Lower lobe of right lung (tissue), 2 donors: ENCODE data around the gene MRNIP. TPM values are rescaled to one million over a fixed set of nuclear protein-coding genes. Genes with fewer than 3 reads are reported as not detected.
A peak's percentile ranks its signal among the peaks of the same experiment; 100 is the strongest.

ENCODE experiments used
- ATAC-seq, 2 donors: fragments of 200-7000 bp; cut with Tn5 transposase; one replicate each; pipeline ENCODE4 v1.9.1; 2020 to 2022; ENCODE audit warnings: mild to moderate bottlenecking in 2 of 2, moderate library complexity in 2 of 2
- DNase-seq: peaks from one replicate; pipeline ENCODE4 v3.0.0-alpha.2; 2020
- H3K27ac ChIP-seq: fragments of 200-600 bp; one replicate; pipeline ENCODE4 v1.8.0; 2022
- H3K27me3 ChIP-seq: fragments of 200-600 bp; one replicate; pipeline ENCODE4 v1.8.0; 2022; ENCODE audit warnings: low read depth
- H3K36me3 ChIP-seq: fragments of 200-600 bp; one replicate; pipeline ENCODE4 v1.8.0; 2022; ENCODE audit warnings: mild to moderate bottlenecking
- H3K4me1 ChIP-seq: fragments of 200-600 bp; one replicate; pipeline ENCODE4 v1.8.0; 2022
- H3K4me3 ChIP-seq: fragments of 200-600 bp; one replicate; pipeline ENCODE4 v1.8.0; 2022; ENCODE audit warnings: mild to moderate bottlenecking
- H3K9me3 ChIP-seq: fragments of 200-600 bp; one replicate; pipeline ENCODE4 v1.8.0; 2022
- intact Hi-C: fragments of 100-400 bp; cut with DNase I; formaldehyde crosslinking; loops from one replicate; pipeline ENCODE4 v1.11.0; 2022
- total RNA-seq: library from RNA; stranded (reverse); fragmentation: NEBNext Ultra II Directional; extraction: Animal tissue kit (Norgen Biotek cat#: 25700); gene quantifications from one replicate; pipeline ENCODE4 v1.2.1, GENCODE V29; 2021
- TF ChIP-seq, protein P1 (sequence below): fragments of 200-600 bp; IDR thresholded peaks from one replicate; pipeline ENCODE4 v1.8.0; 2022; ENCODE audit warnings: antibody characterized with exemption, mild to moderate bottlenecking
- donor health status: DM: no; HTN: yes; CAD: no; lungs with severe emphysema.

MRNIP gene
- total RNA-seq, 1 donor from 2014 or later: 25.0 TPM

GRCh38 chr5:179868541-179868940 lies 9.9 kb upstream of the MRNIP start:
- Histone ChIP-seq H3K27ac (no peak overlapping the region), H3K4me1 (no peaks in the 10 kb centered on the region), H3K27me3 (no peaks in the 10 kb centered on the region), H3K36me3 (peaks cover 81% of the 10 kb centered on the region), H3K9me3 (no peaks in the 10 kb centered on the region), H3K4me3 (no peak overlapping the region)
- TF ChIP-seq, protein P1, sequence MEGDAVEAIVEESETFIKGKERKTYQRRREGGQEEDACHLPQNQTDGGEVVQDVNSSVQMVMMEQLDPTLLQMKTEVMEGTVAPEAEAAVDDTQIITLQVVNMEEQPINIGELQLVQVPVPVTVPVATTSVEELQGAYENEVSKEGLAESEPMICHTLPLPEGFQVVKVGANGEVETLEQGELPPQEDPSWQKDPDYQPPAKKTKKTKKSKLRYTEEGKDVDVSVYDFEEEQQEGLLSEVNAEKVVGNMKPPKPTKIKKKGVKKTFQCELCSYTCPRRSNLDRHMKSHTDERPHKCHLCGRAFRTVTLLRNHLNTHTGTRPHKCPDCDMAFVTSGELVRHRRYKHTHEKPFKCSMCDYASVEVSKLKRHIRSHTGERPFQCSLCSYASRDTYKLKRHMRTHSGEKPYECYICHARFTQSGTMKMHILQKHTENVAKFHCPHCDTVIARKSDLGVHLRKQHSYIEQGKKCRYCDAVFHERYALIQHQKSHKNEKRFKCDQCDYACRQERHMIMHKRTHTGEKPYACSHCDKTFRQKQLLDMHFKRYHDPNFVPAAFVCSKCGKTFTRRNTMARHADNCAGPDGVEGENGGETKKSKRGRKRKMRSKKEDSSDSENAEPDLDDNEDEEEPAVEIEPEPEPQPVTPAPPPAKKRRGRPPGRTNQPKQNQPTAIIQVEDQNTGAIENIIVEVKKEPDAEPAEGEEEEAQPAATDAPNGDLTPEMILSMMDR: no peak
- intact Hi-C loops: no loop called here
- no peak for ATAC-seq
- peak; percentile 45 for DNase-seq

DNA sequence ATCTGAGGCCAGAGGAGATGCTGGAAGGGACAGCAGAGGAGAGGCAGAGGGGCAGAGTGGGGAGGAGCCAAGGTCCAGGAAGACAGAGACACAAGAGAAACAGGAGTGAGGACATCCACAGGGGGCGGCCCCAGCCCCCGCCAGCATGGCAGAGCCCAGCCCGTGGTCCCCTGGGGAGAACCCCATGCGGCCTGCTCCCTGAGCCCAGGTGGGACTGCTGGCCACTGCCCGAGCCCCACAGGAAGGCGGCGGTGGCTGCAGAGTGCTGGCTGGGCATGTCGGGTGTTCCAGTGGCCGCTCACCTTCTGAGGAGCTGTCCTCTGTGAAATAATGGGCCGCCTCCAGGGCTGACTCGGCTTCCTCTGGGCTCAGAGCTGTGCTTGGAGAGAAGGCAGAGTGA lies 8.9 kb upstream of the MRNIP start:
- intact Hi-C loops: no loop called here
- DNase-seq (peak; percentile 44), ATAC-seq (no peak)
- Histone ChIP-seq H3K27ac (no peak overlapping the region), H3K4me1 (no peaks in the 10 kb centered on the region), H3K36me3 (peaks cover 81% of the 10 kb centered on the region), H3K4me3 (no peak overlapping the region), H3K9me3 (peaks cover under 1% of the 10 kb centered on the region), H3K27me3 (no peaks in the 10 kb centered on the region)
- TF ChIP-seq, protein P1: no peak

- Histone ChIP-seq H3K27me3 (no peaks in the 10 kb centered on the region), H3K9me3 (peaks cover 5% of the 10 kb centered on the region), H3K4me1 (no peaks in the 10 kb centered on the region), H3K27ac (no peak overlapping the region), H3K36me3 (peaks cover 80% of the 10 kb centered on the region), H3K4me3 (no peak overlapping the region)
- ATAC-seq (no peak), DNase-seq (no peak)
- intact Hi-C loops: no loop called here
- TF ChIP-seq, protein P1: no peak
Observed at GRCh38 chr5:179867079-179867465, 8.5 kb upstream of the MRNIP start.

DNA sequence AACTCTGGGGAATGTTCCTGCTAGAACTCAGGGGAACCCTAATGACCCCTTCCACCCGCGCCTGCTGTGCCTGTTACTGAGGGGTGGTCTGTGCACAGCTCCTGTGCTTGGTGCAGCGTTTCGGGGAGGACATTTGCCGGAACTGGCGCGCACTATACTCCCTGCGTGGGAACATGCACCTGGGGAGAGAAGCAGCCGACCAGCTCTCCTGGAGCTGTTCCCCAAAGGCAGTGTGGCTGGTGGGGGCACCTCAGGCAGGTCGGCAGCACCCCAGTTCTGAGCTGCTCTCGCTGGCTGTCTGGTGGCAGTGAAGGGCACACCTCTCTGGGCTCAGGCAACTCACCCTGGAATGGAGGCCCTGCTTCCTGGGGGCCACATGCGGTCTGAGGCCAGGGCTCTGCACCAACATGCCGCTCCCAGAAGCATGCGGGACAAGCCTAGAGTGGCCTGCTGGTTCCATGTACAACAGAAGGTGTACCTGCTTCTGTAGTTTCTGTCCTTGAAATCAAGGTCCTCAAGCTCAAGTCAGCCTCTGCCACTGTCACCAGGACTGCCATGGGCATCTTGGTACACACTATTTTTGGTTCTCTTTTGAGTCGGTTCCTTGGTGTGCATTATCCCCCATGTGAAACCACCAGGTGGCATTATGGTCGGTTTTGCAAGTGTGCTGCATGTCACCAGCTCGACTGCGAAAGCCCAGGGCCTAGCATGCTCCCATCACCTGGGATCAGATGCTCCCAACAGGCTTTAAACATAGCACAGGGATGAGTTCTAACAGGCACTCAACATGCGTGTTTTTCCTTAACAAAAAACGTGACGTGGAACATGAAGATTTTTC lies 7.8 kb upstream of the MRNIP start:
- H3K4me3 ChIP-seq: no peak overlapping the region
- no peak overlapping the region for H3K27ac ChIP-seq
- no peaks in the 10 kb centered on the region for H3K27me3 ChIP-seq
- TF ChIP-seq, protein P1: no peak
- peaks cover 79% of the 10 kb centered on the region for H3K36me3 ChIP-seq
- H3K9me3 ChIP-seq: peaks cover 6% of the 10 kb centered on the region
- DNase-seq (no peak), ATAC-seq (no peak)
- no peaks in the 10 kb centered on the region for H3K4me1 ChIP-seq
- intact Hi-C loops: no loop called here

DNA sequence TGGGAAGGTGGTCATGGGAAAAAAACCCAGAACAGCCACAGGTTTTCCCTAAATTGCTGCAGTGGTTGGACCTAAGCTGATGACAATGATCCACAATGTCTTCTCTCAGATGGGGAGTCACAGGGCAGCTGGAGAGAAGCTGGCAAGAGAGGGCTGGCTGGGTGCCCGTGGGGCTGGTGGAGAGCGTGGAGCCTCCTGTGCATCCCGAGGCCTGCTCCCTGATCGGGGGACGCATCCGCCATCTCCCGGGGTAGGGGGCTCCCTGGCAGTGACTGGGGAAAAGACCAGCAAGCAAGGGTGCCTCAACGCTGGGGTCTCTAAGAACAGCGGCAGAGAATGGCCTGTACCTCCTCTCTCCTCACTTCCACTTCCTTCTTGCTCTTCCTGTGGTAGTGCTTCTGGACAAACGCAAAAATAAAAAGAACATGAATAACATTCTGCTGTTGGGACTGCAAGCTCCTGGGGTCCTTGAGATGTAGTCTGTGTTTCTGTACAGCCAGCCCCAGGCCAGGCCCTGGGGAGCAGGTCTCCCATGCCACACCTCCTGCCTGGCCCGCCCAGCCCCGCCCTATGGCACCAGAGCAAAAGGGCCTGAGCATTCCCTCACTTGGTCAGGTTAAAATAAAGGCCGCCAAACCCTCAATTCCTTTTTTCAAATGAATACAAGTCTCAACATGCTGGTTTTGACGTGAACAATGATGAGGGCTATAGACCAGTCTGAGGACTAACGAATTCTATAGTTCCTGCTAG lies 7.0 kb upstream of the MRNIP start:
- Histone ChIP-seq H3K9me3 (peaks cover 6% of the 10 kb centered on the region), H3K36me3 (peaks cover 71% of the 10 kb centered on the region), H3K27me3 (no peaks in the 10 kb centered on the region), H3K4me3 (no peak overlapping the region), H3K4me1 (no peaks in the 10 kb centered on the region), H3K27ac (no peak overlapping the region)
- TF ChIP-seq, protein P1: no peak
- ATAC-seq (no peak), DNase-seq (no peak)
- intact Hi-C loops: no loop called here
